Gastroesophageal sphincter (tissue), 4 donors: ENCODE results near the gene PCID2. TPM values are rescaled to one million over a fixed set of nuclear protein-coding genes. Genes with fewer than 3 reads are reported as not detected.

Experiments
- ATAC-seq: fragments of 150-250 bp; one replicate; pipeline ENCODE4 v1.9.1; 2016; ENCODE audit warnings: mild to moderate bottlenecking, moderate library complexity
- H3K27ac ChIP-seq, 4 donors: fragments of 200-600 bp; sonication (generic) in 3 of 4; 1 replicate in 3 of 4; 2 replicates in 1 of 4; pipeline ENCODE4 v1.5.1; 2016 to 2019
- H3K27me3 ChIP-seq: fragments of 200-600 bp; sonication (generic); one replicate; pipeline ENCODE4 v1.5.1; 2019
- H3K36me3 ChIP-seq, 2 donors: fragments of 200-600 bp; sonication (generic); one replicate each; pipeline ENCODE4 v1.5.1; 2019; ENCODE audit warnings: control low read depth in 1 of 2
- H3K4me1 ChIP-seq, 3 donors: fragments of 200-600 bp; sonication (generic); 1 replicate in 2 of 3; 2 replicates in 1 of 3; pipeline ENCODE4 v1.5.1; 2016 to 2019; ENCODE audit warnings: control low read depth in 2 of 3
- H3K4me3 ChIP-seq, 2 donors: fragments of 200-600 bp; sonication (generic); one replicate each; pipeline ENCODE4 v1.5.1; 2019; ENCODE audit warnings: mild to moderate bottlenecking in 1 of 2, moderate library complexity in 1 of 2
- H3K9me3 ChIP-seq, 3 donors: fragments of 200-600 bp; sonication (generic); one replicate each; pipeline ENCODE4 v1.5.1; 2017 to 2019; ENCODE audit warnings: control low read depth in 2 of 3
- EP300 ChIP-seq: sonication (generic); formaldehyde crosslinking; IDR thresholded peaks from one replicate; pipeline ENCODE4 v1.6.1; 2017; ENCODE audit warnings: antibody characterized with exemption, mild to moderate bottlenecking
- POLR2A ChIP-seq, 2 donors: fragments of 450-650 bp; IDR thresholded peaks; one replicate each; pipeline ENCODE4 v1.6.1; 2017; ENCODE audit warnings: antibody characterized with exemption in 2 of 2, mild to moderate bottlenecking in 2 of 2, moderate library complexity in 1 of 2
- POLR2AphosphoS5 ChIP-seq: sonication (generic); formaldehyde crosslinking; IDR thresholded peaks from one replicate; pipeline ENCODE4 v1.6.1; 2017; ENCODE audit warnings: antibody characterized with exemption
- WGBS, 2 donors: methylation state at CpG; one replicate each; pipeline ENCODE4 v1.1.5; 2018; ENCODE audit warnings: low coverage in 1 of 2; 5-methylcytosine and 5-hydroxymethylcytosine counted together
- total RNA-seq, 4 donors: library from RNA; depleted of rRNA; stranded (reverse); fragments of >200 nt; gene quantifications; one replicate each; pipeline ENCODE4 v1.1.0, GENCODE V29; 2016
- TF ChIP-seq, protein P1 (sequence below), 4 experiments: fragments of 200-600 bp in 2 of 4; fragments of 450-650 bp in 2 of 4; sonication (generic) in 1 of 4; IDR thresholded peaks; one replicate each; pipeline ENCODE4 v1.5.1; 2017 to 2019; ENCODE audit warnings: antibody characterized with exemption in 4 of 4, mild to moderate bottlenecking in 2 of 4, moderate library complexity in 2 of 4

The PCID2 gene
- total RNA-seq, 4 donors from 2014 or later, result 43.7 to 76.0 (median 48.8) TPM

DNA sequence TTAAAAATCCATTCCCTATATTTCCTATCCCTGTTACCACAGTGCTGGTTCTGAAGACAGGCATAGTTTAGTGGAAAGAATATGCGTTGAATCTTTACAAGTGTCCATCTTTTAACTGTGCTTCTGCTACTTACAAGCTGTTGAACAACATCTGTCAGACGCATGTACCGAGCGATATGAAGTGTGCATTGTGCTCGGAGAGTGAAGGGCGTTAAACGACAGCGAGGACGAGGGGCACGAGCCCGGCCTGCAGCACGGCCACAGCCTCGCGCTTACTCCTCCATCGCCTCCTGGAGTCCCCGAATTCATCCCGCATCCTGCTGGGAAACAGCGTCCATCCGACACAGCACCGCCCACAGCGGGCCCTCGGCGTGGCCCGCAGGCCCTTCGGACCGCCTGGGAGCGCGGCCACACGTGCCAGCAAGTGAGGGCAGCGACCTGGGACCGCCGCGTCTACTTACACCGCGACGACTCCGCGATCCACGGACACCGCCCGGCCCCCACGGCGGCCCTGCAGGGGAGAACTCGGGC lies 514 bp downstream of the PCID2 start:
- Histone ChIP-seq H3K27me3 (no peaks in the 10 kb centered on the region), H3K36me3 (peaks cover 0 to 26% of the 10 kb centered on the region in 2 donors), H3K4me1 (peaks cover 0 to 82% (median 26%) of the 10 kb centered on the region in 3 donors), H3K27ac (peak overlapping the region; percentile 97 to 99 (median 98)), H3K9me3 (no peaks in the 10 kb centered on the region), H3K4me3 (peak overlapping the region; percentile 80 to 98)
- TF ChIP-seq POLR2AphosphoS5 (no peak), POLR2A (IDR thresholded peaks at IDR 0.05) (no peak), EP300 (no peak)
- TF ChIP-seq, protein P1, sequence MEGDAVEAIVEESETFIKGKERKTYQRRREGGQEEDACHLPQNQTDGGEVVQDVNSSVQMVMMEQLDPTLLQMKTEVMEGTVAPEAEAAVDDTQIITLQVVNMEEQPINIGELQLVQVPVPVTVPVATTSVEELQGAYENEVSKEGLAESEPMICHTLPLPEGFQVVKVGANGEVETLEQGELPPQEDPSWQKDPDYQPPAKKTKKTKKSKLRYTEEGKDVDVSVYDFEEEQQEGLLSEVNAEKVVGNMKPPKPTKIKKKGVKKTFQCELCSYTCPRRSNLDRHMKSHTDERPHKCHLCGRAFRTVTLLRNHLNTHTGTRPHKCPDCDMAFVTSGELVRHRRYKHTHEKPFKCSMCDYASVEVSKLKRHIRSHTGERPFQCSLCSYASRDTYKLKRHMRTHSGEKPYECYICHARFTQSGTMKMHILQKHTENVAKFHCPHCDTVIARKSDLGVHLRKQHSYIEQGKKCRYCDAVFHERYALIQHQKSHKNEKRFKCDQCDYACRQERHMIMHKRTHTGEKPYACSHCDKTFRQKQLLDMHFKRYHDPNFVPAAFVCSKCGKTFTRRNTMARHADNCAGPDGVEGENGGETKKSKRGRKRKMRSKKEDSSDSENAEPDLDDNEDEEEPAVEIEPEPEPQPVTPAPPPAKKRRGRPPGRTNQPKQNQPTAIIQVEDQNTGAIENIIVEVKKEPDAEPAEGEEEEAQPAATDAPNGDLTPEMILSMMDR (IDR thresholded peaks at IDR 0.05), result no peak
- WGBS, 2 donors, result 0 to 17% methylated on average over 1 of the region's 44 CpGs
- peak; percentile 32 for ATAC-seq

DNA sequence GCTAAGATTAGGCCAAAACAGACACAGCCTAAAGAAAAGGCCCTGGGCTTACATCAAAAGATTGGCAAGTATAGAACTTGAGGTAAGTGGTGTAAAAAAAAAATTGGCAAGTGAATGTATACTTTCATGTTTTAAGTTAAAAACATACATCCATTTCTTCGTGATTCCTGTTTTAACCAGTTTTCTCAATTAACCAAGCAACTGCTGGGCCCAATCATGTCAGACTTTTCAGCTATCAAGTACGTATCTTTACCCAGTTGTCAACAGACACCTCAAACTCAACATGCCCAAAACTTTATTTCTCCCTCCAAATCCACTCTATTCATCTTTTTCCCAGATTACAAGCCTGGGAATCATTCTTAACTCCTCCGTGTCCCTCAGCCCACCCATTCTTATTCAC lies 1.0 kb downstream of the PCID2 start:
- Histone ChIP-seq H3K36me3 (peaks cover 0 to 22% of the 10 kb centered on the region in 2 donors), H3K4me1 (peaks cover 0 to 82% (median 26%) of the 10 kb centered on the region in 3 donors), H3K27ac (peak overlapping the region in 3 of 4 donors; percentile 98 to 99 (median 99)), H3K4me3 (peak overlapping the region; percentile 80 to 98), H3K9me3 (no peaks in the 10 kb centered on the region), H3K27me3 (no peaks in the 10 kb centered on the region)
- no peak for TF ChIP-seq POLR2AphosphoS5
- no peak for TF ChIP-seq EP300
- TF ChIP-seq POLR2A (IDR thresholded peaks at IDR 0.05), result no peak
- TF ChIP-seq, protein P1 (IDR thresholded peaks at IDR 0.05), result no peak
- ATAC-seq, result no peak
- 33% methylated on average over 3 of the region's 3 CpGs for WGBS, 2 donors

DNA sequence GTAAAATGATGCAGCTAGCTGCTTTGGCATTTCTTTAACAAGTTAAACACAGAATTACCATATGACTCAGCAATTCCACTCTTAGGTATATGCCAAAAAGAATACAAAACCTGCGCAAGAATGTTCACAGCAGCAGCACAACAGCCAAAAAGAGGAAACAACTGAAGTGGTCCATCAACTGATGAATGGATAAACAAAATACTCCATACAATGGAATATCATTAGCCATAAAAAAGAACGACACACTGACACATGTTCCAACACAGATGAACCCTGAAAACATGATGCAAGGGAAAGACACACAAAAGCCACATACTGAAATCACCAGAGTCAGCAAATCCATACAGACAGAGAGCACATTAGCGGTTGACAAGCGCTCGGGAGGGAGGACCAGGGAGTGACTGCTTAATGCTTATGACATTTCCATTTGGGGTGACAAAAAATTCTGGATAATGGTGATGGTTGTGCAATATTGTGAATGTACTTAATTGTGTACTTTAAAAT lies 3.0 kb downstream of the PCID2 start:
- Histone ChIP-seq H3K4me3 (no peak overlapping the region), H3K27me3 (no peaks in the 10 kb centered on the region), H3K9me3 (no peaks in the 10 kb centered on the region), H3K36me3 (peaks cover 0 to 8% of the 10 kb centered on the region in 2 donors), H3K27ac (peak overlapping the region in 3 of 4 donors; percentile 23 to 60 (median 28)), H3K4me1 (peaks cover 0 to 71% (median 20%) of the 10 kb centered on the region in 3 donors)
- no peak for ATAC-seq
- TF ChIP-seq POLR2AphosphoS5, result no peak
- no peak for TF ChIP-seq EP300
- TF ChIP-seq, protein P1 (IDR thresholded peaks at IDR 0.05), result no peak
- no peak for TF ChIP-seq POLR2A (IDR thresholded peaks at IDR 0.05)
- 49 to 54% methylated on average over 5 of the region's 5 CpGs for WGBS, 2 donors

GRCh38 chr13:113204378-113204734 lies 4.1 kb downstream of the PCID2 start:
- no peak overlapping the region for H3K4me3 ChIP-seq
- no peak for ATAC-seq
- peaks cover 0 to 64% (median 20%) of the 10 kb centered on the region in 3 donors for H3K4me1 ChIP-seq
- H3K27ac ChIP-seq, result peak overlapping the region in 2 of 4 donors; percentile 20 to 60
- WGBS, 2 donors, result 70% methylated on average over 2 of the region's 5 CpGs; no CpG with 5 or more reads in 1 of the 2 donors
- no peaks in the 10 kb centered on the region for H3K27me3 ChIP-seq
- no peaks in the 10 kb centered on the region for H3K9me3 ChIP-seq
- TF ChIP-seq, protein P1 (IDR thresholded peaks at IDR 0.05), result no peak
- no peak for TF ChIP-seq POLR2AphosphoS5
- no peak for TF ChIP-seq EP300
- no peak for TF ChIP-seq POLR2A (IDR thresholded peaks at IDR 0.05)
- H3K36me3 ChIP-seq, result peaks cover 0 to 18% of the 10 kb centered on the region in 2 donors
